SK-N-SH (cell line): Measurements from ENCODE around the gene PRTFDC1. TPM values are rescaled to one million over a fixed set of nuclear protein-coding genes. Genes with fewer than 3 reads are reported as not detected.
A peak's percentile ranks its signal among the peaks of the same experiment; 100 is the strongest.

Experiments
- CTCF ChIA-PET: fragments of 300-600, 350-600 bp; formaldehyde crosslinking; extraction: SDS; loops from one replicate; lab custom pipeline; 2021; lab: Yijun Ruan, JAX
- POLR2A ChIA-PET: fragments of 350-600 bp; sonication (Branson Sonifier 250); formaldehyde crosslinking; extraction: SDS; loops from one replicate; lab custom pipeline; 2020; ENCODE audit warnings: antibody characterized with exemption, inconsistent platforms; lab: Yijun Ruan, JAX
- DNase-seq: peaks from one replicate; pipeline ENCODE4 v3.0.0; 2012
- H2AFZ ChIP-seq: fragments of 200-600 bp; sonication (generic); 2 replicates; pipeline ENCODE4 v1.8.1; 2016; ENCODE audit warnings: antibody characterized with exemption, mild to moderate bottlenecking, low read depth
- H3F3A ChIP-seq: fragments of 200-600 bp; sonication (generic); replicated peaks from 2 replicates; pipeline ENCODE3; 2016; ENCODE audit warnings: antibody characterized with exemption, mild to moderate bottlenecking; ENCODE audit not compliant: insufficient read depth
- H3K27ac ChIP-seq, 2 experiments: fragments of 200-500 bp in 1 of 2; fragments of 200-600 bp in 1 of 2; sonication (Bioruptor generic) in 1 of 2; sonication (generic), shearing (Covaris generic) in 1 of 2; 2 replicates each; pipeline versions ENCODE4 v1.5.1 to v1.6.1; 2014 to 2016; ENCODE audit warnings: low read depth in 2 of 2, inconsistent platforms in 1 of 2, low read length in 1 of 2, mild to moderate bottlenecking in 1 of 2, mixed read lengths in 1 of 2
- H3K27me3 ChIP-seq: fragments of 200-600 bp; sonication (generic), shearing (Covaris generic); 2 replicates; pipeline ENCODE4 v1.6.1; 2016; ENCODE audit warnings: mixed run types; ENCODE audit not compliant: insufficient read depth
- H3K36me3 ChIP-seq, 2 experiments: fragments of 200-500 bp in 1 of 2; fragments of 200-600 bp in 1 of 2; sonication (Bioruptor generic) in 1 of 2; sonication (generic) in 1 of 2; replicated peaks in 1 of 2; 2 replicates each; pipeline versions ENCODE3 to v1.5.1; 2014 to 2016; ENCODE audit warnings: low read length in 1 of 2, mild to moderate bottlenecking in 1 of 2; ENCODE audit not compliant: insufficient read depth in 2 of 2, control insufficient read depth in 1 of 2
- H3K4me1 ChIP-seq, 2 experiments: fragments of 200-500 bp in 1 of 2; fragments of 200-600 bp in 1 of 2; sonication (Bioruptor generic) in 1 of 2; sonication (generic), shearing (Covaris generic) in 1 of 2; 2 replicates each; pipeline versions ENCODE4 v1.5.1 to v1.6.1; 2014 to 2016; ENCODE audit warnings: low read depth in 1 of 2, low read length in 1 of 2, mixed run types in 1 of 2; ENCODE audit not compliant: insufficient read depth in 2 of 2, control insufficient read depth in 1 of 2
- H3K4me2 ChIP-seq: fragments of 200-600 bp; sonication (generic), shearing (Covaris generic); 2 replicates; pipeline ENCODE4 v1.6.1; 2017; ENCODE audit warnings: mixed run types
- H3K4me3 ChIP-seq, 2 experiments: fragments of 200-500 bp in 1 of 2; fragments of 200-600 bp in 1 of 2; sonication (Bioruptor generic) in 1 of 2; sonication (generic), shearing (Covaris generic) in 1 of 2; 2 replicates each; pipeline versions ENCODE4 v1.5.1 to v1.8.1; 2014 to 2016; ENCODE audit warnings: low read depth in 2 of 2, inconsistent platforms in 1 of 2, low read length in 1 of 2, mild to moderate bottlenecking in 1 of 2, mixed read lengths in 1 of 2, moderate library complexity in 1 of 2
- H3K79me2 ChIP-seq: fragments of 200-600 bp; sonication (generic); 2 replicates; pipeline ENCODE4 v1.8.1; 2017; ENCODE audit warnings: mild to moderate bottlenecking; ENCODE audit not compliant: insufficient read depth
- H3K9ac ChIP-seq: fragments of 200-600 bp; sonication (generic); 2 replicates; pipeline ENCODE4 v1.6.1; 2017; ENCODE audit warnings: mixed run types
- H3K9me2 ChIP-seq: fragments of 200-600 bp; sonication (generic); 2 replicates; pipeline ENCODE4 v1.6.1; 2017; ENCODE audit warnings: mixed run types
- H3K9me3 ChIP-seq: fragments of 200-600 bp; sonication (generic); 2 replicates; pipeline ENCODE4 v1.6.1; 2017; ENCODE audit warnings: mixed run types, mild to moderate bottlenecking, moderate library complexity
- H4K20me1 ChIP-seq: fragments of 200-600 bp; sonication (generic); 2 replicates; pipeline ENCODE4 v1.6.1; 2017; ENCODE audit warnings: mild to moderate bottlenecking, mixed run types; ENCODE audit not compliant: insufficient read depth
- ELF1 ChIP-seq: IDR thresholded peaks from 2 replicates; pipeline ENCODE4 v1.4.0; 2012
- EZH2phosphoT487 ChIP-seq: fragments of 200-600 bp; sonication (generic); IDR thresholded peaks from 2 replicates; pipeline ENCODE4 v1.6.1; 2017; ENCODE audit warnings: low read depth, mixed run types, mild to moderate bottlenecking, antibody characterized with exemption, moderate library complexity, borderline replicate concordance
- FOSL2 ChIP-seq: IDR thresholded peaks from 2 replicates; pipeline ENCODE4 v1.4.0; 2012; ENCODE audit warnings: low read depth, mild to moderate bottlenecking, moderate library complexity, borderline replicate concordance
- FOXM1 ChIP-seq: IDR thresholded peaks from 2 replicates; pipeline ENCODE4 v1.4.0; 2012; ENCODE audit warnings: low read depth, mild to moderate bottlenecking
- GABPA ChIP-seq: IDR thresholded peaks from 2 replicates; pipeline ENCODE4 v1.4.0; 2012; ENCODE audit warnings: low read depth, mild to moderate bottlenecking
- GATA2 ChIP-seq: sonication (generic); formaldehyde crosslinking; IDR thresholded peaks from 2 replicates; pipeline ENCODE4 v1.5.0; 2020; ENCODE audit warnings: mild to moderate bottlenecking, missing genetic modification reagents
- JUND ChIP-seq: IDR thresholded peaks from 2 replicates; pipeline ENCODE4 v1.4.0; 2012
- MEF2A ChIP-seq: IDR thresholded peaks from 2 replicates; pipeline ENCODE4 v1.4.0; 2012; ENCODE audit warnings: low read depth, borderline replicate concordance
- MXI1 ChIP-seq: IDR thresholded peaks from 2 replicates; pipeline ENCODE4 v1.6.1; 2012; ENCODE audit warnings: mild to moderate bottlenecking, low read depth, low read length, improper control_type of control experiment
- NRF1 ChIP-seq: IDR thresholded peaks from 2 replicates; pipeline ENCODE4 v1.6.1; 2012; ENCODE audit warnings: low read depth, mild to moderate bottlenecking, low read length
- RCOR1 ChIP-seq: fragments of 150-350 bp; IDR thresholded peaks from 2 replicates; pipeline ENCODE4 v1.6.1; 2017; ENCODE audit warnings: antibody characterized with exemption, low read length
- TCF12 ChIP-seq: IDR thresholded peaks from 2 replicates; pipeline ENCODE4 v1.4.0; 2012
- WGBS: methylation state at CpG from one replicate; pipeline ENCODE4 v1.1.6; 2017; ENCODE audit warnings: low lambda C conversion rate; 5-methylcytosine and 5-hydroxymethylcytosine counted together
- polyA plus RNA-seq, 3 experiments: library from polyadenylated mRNA; depleted of rRNA; stranded (reverse); fragments of >200 nt; gene quantifications; 2 replicates each; pipeline ENCODE4 v1.2.3, GENCODE V29; 2012
- TF ChIP-seq, protein P1 (sequence below): IDR thresholded peaks from 2 replicates; pipeline ENCODE4; 2012
- TF ChIP-seq, protein P2 (sequence below): fragments of 200-600 bp; sonication (generic); IDR thresholded peaks from 2 replicates; pipeline ENCODE4 v1.6.1; 2017; ENCODE audit warnings: antibody characterized with exemption, mild to moderate bottlenecking, moderate library complexity

The PRTFDC1 gene
- polyA plus RNA-seq, 1 of the 3 experiments (the other 2 are of a cell fraction): 6.6 TPM

DNA sequence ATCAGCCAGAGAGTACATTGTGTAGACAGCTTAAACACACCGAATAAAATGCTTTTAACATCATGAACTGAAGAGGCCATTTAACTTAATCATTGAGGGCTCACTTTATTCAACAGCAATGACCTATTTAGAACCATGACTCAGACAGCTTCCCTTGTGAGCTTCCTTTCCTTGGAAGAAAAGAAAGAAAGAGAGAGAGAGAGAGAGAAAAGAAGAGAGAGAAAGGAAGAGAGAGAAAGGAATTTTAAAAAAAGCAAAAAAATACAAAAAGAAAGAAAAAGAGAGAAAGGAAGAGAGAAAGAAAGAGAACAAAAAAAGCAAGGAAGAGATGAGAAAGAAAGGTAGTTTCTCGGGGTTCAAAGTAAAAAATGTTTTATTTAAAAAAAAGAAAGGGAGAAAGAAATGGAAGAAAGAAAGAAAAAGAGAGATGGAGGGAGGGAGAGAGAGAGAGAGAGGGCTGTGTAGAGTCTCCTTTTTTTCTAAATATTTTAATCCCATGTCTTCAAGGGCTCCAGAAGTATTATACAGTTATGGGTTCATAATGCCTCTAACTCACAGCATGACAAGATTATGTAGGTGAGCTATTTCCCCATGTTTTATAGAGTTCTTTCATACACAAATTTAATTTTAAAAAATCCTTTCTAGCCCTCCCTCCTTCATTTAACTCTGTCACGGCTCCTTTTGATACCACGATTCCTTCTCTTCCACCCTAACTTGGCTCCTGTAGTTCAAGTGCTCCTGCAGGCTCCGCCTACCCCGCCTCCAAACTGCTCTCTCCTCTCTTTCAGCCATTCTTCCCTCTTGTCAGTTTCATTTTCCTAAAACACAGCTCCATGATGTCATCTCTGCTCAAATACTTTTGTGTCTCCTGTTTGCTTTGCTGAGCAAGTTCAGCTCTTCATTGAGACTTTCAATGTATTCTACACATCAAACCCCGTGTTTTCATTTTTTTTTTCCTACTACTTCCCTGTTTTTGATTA, 85.5 kb downstream of the PRTFDC1 start:
- Histone ChIP-seq H3K27ac (peak overlapping the region in 1 of 2 experiments; percentile 79; a peak in 2 of 4 replicates), H3F3A (peaks cover 15% of the 10 kb centered on the region), H3K4me3 (no peak overlapping the region), H3K79me2 (no peaks in the 10 kb centered on the region), H3K36me3 (no peaks in the 10 kb centered on the region), H4K20me1 (no peaks in the 10 kb centered on the region), H3K9me3 (no peaks in the 10 kb centered on the region), H3K4me1 (peaks cover 0 to 32% of the 10 kb centered on the region in 2 experiments; a peak in 3 of 4 replicates), H3K27me3 (no peaks in the 10 kb centered on the region), H3K9ac (peak overlapping the region; percentile 36; the same call in 1 of the 2 replicates), H2AFZ (peak overlapping the region; percentile 72), H3K9me2 (no peaks in the 10 kb centered on the region), H3K4me2 (peak overlapping the region; percentile 30)
- CTCF ChIA-PET: interaction anchor here (0.6 to 1.6 kb wide), 2 partner anchors 10 to 94 kb away, joined by 3 to 5 read pairs; no protein-coding TSS in a partner anchor
- POLR2A ChIA-PET: interaction anchor here (0.6 kb wide), 1 partner anchor 184 kb away, joined by 3 read pairs; no protein-coding TSS in a partner anchor
- no peak for DNase-seq
- WGBS: 57% methylated on average over 7 of the region's 7 CpGs
- TF ChIP-seq TCF12: peak; percentile 34
- TF ChIP-seq, protein P1, sequence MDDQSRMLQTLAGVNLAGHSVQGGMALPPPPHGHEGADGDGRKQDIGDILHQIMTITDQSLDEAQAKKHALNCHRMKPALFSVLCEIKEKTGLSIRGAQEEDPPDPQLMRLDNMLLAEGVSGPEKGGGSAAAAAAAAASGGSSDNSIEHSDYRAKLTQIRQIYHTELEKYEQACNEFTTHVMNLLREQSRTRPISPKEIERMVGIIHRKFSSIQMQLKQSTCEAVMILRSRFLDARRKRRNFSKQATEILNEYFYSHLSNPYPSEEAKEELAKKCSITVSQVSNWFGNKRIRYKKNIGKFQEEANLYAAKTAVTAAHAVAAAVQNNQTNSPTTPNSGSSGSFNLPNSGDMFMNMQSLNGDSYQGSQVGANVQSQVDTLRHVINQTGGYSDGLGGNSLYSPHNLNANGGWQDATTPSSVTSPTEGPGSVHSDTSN: peak; percentile 28; the same call in 1 of the 2 replicates
- no peak for TF ChIP-seq MXI1
- TF ChIP-seq JUND: peak; percentile 57
- peak; percentile 70 for TF ChIP-seq FOSL2

DNA sequence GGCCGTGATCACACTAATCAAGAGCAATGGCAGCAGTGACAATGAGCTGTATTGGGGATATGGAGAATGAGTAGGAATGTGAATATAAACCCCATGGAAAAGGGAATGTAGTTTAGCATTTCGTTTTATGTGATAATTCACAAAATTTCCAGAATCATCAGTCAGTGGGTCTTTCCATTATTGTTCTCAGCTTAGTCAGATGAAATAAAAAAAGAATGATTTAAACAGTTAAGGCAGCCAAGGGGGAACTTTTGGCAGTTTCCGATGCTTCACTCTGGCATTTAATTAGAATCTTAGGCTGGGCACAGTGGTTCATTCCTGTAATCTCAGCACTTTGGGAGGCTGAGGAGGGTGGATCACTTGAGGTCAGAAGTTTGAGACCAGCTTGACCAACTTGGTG, 86.6 kb downstream of the PRTFDC1 start:
- Histone ChIP-seq H3K79me2 (no peaks in the 10 kb centered on the region), H3K4me2 (peak overlapping the region; percentile 30), H3K4me1 (peaks cover 0 to 28% of the 10 kb centered on the region in 2 experiments; a peak in 2 of 4 replicates), H3K27ac (peak overlapping the region in 1 of 2 experiments; percentile 79; a peak in 2 of 4 replicates), H3K9ac (no peak overlapping the region), H2AFZ (no peak overlapping the region), H3K9me3 (no peaks in the 10 kb centered on the region), H3K4me3 (no peak overlapping the region), H3K9me2 (no peaks in the 10 kb centered on the region), H3K27me3 (no peaks in the 10 kb centered on the region), H4K20me1 (no peaks in the 10 kb centered on the region), H3F3A (peaks cover 15% of the 10 kb centered on the region)
- 68% methylated on average over 3 of the region's 3 CpGs for WGBS
- DNase-seq: no peak
- CTCF ChIA-PET: no interaction called here
- POLR2A ChIA-PET: interaction anchor here (0.6 kb wide), 1 partner anchor 183 kb away, joined by 3 read pairs; no protein-coding TSS in a partner anchor
- TF ChIP-seq EZH2phosphoT487 (no peak), ELF1 (no peak), FOSL2 (no peak), TCF12 (no peak), FOXM1 (no peak), RCOR1 (no peak), MEF2A (no peak), GATA2 (CRISPR knock-in tag) (no peak), NRF1 (no peak), GABPA (no peak)
- TF ChIP-seq, protein P2, sequence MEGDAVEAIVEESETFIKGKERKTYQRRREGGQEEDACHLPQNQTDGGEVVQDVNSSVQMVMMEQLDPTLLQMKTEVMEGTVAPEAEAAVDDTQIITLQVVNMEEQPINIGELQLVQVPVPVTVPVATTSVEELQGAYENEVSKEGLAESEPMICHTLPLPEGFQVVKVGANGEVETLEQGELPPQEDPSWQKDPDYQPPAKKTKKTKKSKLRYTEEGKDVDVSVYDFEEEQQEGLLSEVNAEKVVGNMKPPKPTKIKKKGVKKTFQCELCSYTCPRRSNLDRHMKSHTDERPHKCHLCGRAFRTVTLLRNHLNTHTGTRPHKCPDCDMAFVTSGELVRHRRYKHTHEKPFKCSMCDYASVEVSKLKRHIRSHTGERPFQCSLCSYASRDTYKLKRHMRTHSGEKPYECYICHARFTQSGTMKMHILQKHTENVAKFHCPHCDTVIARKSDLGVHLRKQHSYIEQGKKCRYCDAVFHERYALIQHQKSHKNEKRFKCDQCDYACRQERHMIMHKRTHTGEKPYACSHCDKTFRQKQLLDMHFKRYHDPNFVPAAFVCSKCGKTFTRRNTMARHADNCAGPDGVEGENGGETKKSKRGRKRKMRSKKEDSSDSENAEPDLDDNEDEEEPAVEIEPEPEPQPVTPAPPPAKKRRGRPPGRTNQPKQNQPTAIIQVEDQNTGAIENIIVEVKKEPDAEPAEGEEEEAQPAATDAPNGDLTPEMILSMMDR: no peak
- TF ChIP-seq, all 33 proteins: peak for 0
- H3K36me3 ChIP-seq: no peaks in the 10 kb centered on the region
